ENCODE measurements around the gene ADAMTS6.

DNA sequence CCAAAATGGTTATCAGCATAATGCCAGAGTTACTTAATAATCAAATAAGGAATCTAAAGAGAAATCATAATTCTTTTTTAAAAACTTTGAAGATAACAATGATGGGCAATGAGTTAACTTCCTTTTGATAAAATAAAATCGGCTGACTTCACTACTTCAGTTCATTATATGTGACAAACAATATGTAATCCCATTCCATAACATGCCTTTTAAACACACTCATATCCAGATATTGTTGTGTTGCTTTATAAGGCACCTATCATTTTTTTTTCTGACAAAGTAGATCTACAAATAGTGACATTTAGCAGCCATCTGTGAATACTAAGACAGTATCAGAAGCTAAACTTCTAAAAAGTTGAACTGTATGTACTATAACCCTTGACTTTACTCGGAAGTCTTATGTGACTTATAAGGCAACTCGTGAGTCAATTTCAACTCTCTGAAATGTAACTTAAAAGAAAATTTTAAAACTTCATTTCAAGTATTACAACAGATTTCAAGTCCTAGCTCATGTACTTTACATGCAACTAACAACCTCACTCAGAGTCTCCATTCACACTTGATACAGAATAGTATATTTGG, 7.5 kb downstream of the ADAMTS6 start:
- TF ChIP-seq, protein P1, sequence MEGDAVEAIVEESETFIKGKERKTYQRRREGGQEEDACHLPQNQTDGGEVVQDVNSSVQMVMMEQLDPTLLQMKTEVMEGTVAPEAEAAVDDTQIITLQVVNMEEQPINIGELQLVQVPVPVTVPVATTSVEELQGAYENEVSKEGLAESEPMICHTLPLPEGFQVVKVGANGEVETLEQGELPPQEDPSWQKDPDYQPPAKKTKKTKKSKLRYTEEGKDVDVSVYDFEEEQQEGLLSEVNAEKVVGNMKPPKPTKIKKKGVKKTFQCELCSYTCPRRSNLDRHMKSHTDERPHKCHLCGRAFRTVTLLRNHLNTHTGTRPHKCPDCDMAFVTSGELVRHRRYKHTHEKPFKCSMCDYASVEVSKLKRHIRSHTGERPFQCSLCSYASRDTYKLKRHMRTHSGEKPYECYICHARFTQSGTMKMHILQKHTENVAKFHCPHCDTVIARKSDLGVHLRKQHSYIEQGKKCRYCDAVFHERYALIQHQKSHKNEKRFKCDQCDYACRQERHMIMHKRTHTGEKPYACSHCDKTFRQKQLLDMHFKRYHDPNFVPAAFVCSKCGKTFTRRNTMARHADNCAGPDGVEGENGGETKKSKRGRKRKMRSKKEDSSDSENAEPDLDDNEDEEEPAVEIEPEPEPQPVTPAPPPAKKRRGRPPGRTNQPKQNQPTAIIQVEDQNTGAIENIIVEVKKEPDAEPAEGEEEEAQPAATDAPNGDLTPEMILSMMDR (IDR thresholded peaks at IDR 0.05; ENCODE audit: insufficient read depth, low read length, poor library complexity, severe bottlenecking): no peak
- TF ChIP-seq EZH2phosphoT487 (conservative IDR thresholded peaks at IDR 0.05; ENCODE audit: low read length): no peak

All from SU-DHL-6 (cell line).